ENCODE data around the gene G0S2. TPM values are rescaled to one million over a fixed set of nuclear protein-coding genes. Genes with fewer than 3 reads are reported as not detected.

The G0S2 gene
- total RNA-seq, 2 donors from 2014 or later, result 13.3 to 46.4 TPM

GRCh38 chr1:209652121-209652735, 23.0 kb upstream of the G0S2 start, which contains the start of gene LAMB3:
Gene LAMB3 (minus strand): TSS chr1:209652425. CDS start chr1:209650944, 1,481 bp downstream.
- DNase-seq (ENCODE audit: low spot score), result peak; percentile 79
- Histone ChIP-seq H3K27ac (peak within 1 kb of the TSS; percentile 76 to 79), H3K36me3 (no peaks in the 10 kb centered on the region), H3K4me3 (peak within 1 kb of the TSS; percentile 4 to 19), H3K4me1 (replicated peaks) (no peaks in the 10 kb centered on the region), H3K9me3 (no peaks in the 10 kb centered on the region), H3K27me3 (replicated peaks; ENCODE audit: insufficient read depth) (no peaks in the 10 kb centered on the region)
- TF ChIP-seq POLR2A (IDR thresholded peaks at IDR 0.05) (peak; percentile 70), CTCF (IDR thresholded peaks at IDR 0.05) (no peak), POLR2AphosphoS5 (IDR thresholded peaks at IDR 0.05) (peak; percentile 58)
- WGBS, result 46% methylated on average over 13 of the region's 14 CpGs
- intact Hi-C loops (cut with DNase I), result no loop called here

- Histone ChIP-seq H3K27me3 (replicated peaks; ENCODE audit: insufficient read depth) (no peaks in the 10 kb centered on the region), H3K9me3 (no peaks in the 10 kb centered on the region), H3K36me3 (no peaks in the 10 kb centered on the region), H3K4me1 (replicated peaks) (no peaks in the 10 kb centered on the region), H3K27ac (peak overlapping the region; percentile 76 to 79), H3K4me3 (peak overlapping the region in 1 of 2 donors; percentile 19)
- peak; percentile 98 for DNase-seq (ENCODE audit: low spot score)
- peak in 1 of 4 experiments; percentile 14 for TF ChIP-seq CTCF (IDR thresholded peaks at IDR 0.05)
- peak; percentile 96 for TF ChIP-seq POLR2AphosphoS5 (IDR thresholded peaks at IDR 0.05)
- peak; percentile 40 for TF ChIP-seq POLR2A (IDR thresholded peaks at IDR 0.05)
- WGBS, result 42% methylated on average over 3 of the region's 3 CpGs
- intact Hi-C loops (cut with DNase I), result no loop called here
These were observed 22.3 kb upstream of the G0S2 start for GRCh38 chr1:209652873-209653401.

DNA sequence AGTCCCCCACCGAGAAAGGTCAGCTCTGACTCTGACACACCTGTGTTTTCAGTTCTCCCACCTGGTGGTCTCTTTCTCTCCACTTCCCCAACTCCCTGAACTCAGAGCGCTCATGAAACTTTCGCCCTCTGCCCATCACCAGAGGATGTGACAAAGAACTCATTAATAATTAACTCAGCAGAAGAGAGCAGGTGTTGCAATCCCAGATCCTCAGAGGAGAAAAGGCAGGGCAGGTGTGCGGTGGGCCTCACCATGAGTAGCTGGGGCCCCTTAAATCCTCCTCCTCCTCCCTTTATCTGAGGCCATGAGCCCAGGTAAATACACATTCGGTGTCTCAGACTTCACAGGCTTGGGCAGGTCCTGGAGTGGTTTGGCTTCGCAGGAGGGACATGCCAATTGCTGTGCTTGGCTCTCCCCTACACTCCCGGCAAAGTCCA, 21.3 kb upstream of the G0S2 start:
- no peaks in the 10 kb centered on the region for H3K9me3 ChIP-seq
- peak overlapping the region; percentile 59 to 79 for H3K27ac ChIP-seq
- no peak overlapping the region for H3K4me3 ChIP-seq
- 50% methylated on average over 7 of the region's 7 CpGs for WGBS
- H3K36me3 ChIP-seq, result no peaks in the 10 kb centered on the region
- H3K27me3 ChIP-seq (replicated peaks; ENCODE audit: insufficient read depth), result no peaks in the 10 kb centered on the region
- no peaks in the 10 kb centered on the region for H3K4me1 ChIP-seq (replicated peaks)
- peak; percentile 55 for DNase-seq (ENCODE audit: low spot score)
- intact Hi-C loops (cut with DNase I), result no loop called here
- TF ChIP-seq POLR2A (IDR thresholded peaks at IDR 0.05) (peak; percentile 28), CTCF (IDR thresholded peaks at IDR 0.05) (no peak), POLR2AphosphoS5 (IDR thresholded peaks at IDR 0.05) (peak; percentile 54)

- intact Hi-C loops (cut with DNase I), result no loop called here
These were observed 19.6 kb upstream of the G0S2 start for GRCh38 chr1:209655411-209656231.

More at GRCh38 chr1:209655411-209656231, 19.6 kb upstream of the G0S2 start:
- Histone ChIP-seq H3K4me1 (replicated peaks) (no peaks in the 10 kb centered on the region), H3K4me3 (no peak overlapping the region), H3K27me3 (replicated peaks; ENCODE audit: insufficient read depth) (no peaks in the 10 kb centered on the region), H3K36me3 (no peaks in the 10 kb centered on the region), H3K27ac (no peak overlapping the region), H3K9me3 (no peaks in the 10 kb centered on the region)
- no peak for TF ChIP-seq CTCF (IDR thresholded peaks at IDR 0.05)
- TF ChIP-seq POLR2A (IDR thresholded peaks at IDR 0.05), result peak; percentile 14
- WGBS, result 69% methylated on average over 9 of the region's 9 CpGs
- no peak for DNase-seq (ENCODE audit: low spot score)

Data from prostate gland (tissue), 2 donors.